ENCODE measurements around the gene FRMD5.
"Not testable (repeated sequence)": the region's sequence is repeated elsewhere in the genome, so short reads cannot be mapped to it uniquely, and the experiment has no call there.

The FRMD5 gene

DNA sequence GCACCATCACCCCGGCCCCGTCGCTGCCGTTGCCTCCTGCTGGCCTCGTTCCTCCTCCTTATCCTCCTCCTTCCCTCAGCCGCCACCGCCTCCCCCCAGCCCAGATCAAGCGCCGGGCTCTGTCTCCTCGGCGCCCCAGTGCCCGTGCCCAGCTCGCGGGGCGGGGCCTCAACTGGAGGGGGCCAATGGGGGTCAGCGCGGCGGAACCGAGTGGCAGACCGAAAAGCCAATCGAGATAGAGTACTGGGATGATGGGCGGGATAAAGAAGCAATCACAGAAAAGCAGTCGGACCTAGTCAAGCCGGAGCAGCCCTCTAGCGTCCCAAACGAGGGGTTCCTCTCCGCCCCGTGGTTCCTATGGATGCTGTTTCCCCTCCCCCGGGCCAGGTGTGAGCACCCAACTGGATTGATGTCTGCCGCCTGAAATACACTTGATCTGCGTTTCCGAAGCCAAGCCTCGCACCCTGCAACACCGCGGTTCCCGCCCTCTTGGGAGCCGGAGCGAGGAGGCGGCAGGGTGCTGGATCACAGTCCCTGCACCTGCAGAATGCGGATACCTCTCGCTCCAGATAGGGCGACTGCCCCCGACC lies at the start of gene FRMD5:
Gene FRMD5, minus strand, starts transcription at position 121 of the 590 bp plus-strand sequence.
- peak; percentile 93 for DNase-seq

DNA sequence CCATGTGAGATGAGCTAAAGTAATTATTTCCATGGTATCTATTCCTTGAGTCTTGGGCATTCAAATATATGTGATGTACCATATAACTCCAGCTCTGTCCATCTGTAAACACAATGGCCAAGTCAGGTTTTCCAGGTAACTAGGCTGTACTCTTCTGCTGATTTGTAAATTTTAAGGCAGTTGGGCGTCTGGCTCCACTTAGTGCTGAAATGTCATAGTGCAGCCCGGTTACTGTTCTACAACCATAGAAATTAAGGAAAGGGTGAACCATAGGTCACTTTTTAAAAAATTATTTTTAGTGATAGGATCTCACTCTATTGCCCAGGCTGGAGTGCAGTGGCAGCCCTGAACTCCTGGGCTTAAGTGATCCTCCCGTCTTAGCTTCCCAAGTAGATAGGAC lies 48.8 kb upstream of the FRMD5 start:
- DNase-seq, result no peak

DNA sequence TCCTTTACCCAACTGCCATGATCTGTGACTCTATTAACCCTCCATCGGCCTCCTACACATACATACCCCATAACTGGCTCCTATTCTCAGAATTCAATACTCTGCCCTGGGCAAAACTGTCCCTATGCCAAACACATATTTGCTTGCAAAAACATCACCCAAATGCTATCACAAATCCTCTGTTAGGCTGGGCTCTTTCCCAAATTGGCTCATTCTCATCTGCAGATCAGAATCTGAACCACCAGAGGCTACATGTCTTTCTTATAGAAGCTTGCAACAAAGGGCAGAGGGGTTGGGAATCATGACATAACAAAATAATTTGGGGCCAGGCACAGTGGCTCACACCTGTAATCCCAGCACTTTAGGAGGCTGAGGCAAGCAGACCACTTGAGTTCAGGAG lies 48.1 kb upstream of the FRMD5 start:
- no peak for DNase-seq

DNA sequence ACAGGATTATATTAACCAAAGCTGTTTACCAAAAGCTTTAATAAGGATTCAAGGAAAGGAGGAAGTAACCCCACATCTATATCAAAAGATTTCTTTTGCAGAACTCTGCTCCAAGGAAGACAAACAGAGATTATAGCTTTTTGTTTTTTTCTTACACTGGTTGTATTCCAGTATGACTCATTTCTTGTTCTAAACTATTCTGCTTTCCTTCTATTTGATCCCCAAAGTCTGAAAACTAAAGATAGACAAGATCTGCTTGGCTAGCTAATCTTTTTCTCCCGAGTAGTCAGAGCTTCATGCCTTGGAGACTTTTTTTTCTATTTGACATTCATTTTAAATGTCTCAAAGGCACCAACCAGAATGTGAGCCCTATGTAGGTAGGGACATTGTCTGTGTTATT lies 36.8 kb upstream of the FRMD5 start:
- DNase-seq, result no peak

DNA sequence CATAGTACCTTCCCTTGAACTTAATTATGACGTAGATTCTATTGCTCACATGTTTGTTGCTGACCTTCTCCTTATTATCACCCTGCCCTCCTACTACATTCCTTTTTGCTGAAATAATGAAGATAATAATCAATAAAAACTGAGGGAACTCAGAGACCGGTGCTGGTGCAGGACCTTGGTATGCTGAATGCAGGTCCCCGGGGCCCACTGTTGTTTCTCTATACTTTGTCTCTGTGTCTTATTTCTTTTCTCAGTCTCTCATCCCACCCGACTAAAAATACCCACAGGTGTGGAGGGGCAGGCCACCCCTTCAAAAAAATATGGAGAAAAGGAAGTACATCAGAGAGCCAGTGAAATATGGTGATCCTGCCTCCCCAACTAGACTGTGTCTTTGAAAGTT lies 34.2 kb upstream of the FRMD5 start:
- DNase-seq, result not testable (repeated sequence)

DNA sequence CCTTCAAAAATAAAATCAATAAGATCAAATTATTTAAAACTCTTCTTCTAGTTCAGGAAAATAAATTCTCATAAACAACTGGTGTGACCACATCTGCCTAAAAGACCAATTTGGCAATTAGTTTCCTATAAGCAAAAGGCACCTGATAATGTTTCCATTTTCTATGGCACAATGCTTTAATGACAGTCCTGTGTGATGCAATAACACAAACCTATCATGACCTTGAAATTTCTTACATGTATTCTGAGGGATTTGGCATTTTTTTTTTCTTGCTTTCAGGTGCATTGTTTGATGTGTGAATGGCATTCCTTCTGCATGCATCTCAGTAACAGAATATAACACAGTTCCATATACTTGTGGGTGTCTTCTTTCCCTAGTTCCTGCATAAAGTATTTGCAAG lies 32.5 kb upstream of the FRMD5 start:
- DNase-seq, result no peak

DNA sequence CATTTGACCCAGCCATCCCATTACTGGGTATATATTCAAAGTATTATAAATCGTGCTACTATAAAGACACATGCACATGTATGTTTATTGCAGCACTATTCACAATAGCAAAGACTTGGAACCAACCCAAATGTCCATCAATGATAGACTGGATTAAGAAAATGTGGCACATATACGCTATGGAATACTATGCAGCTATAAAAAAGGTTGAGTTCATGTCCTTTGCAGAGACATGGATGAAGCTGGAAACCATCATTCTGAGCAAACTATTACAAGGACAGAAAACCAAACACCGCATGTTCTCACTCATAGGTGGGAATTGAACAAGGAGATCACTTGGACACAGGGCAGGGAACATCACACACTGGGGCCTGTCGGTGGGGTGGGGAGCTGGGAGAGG lies 31.9 kb upstream of the FRMD5 start:
- not testable (repeated sequence) for DNase-seq

DNA sequence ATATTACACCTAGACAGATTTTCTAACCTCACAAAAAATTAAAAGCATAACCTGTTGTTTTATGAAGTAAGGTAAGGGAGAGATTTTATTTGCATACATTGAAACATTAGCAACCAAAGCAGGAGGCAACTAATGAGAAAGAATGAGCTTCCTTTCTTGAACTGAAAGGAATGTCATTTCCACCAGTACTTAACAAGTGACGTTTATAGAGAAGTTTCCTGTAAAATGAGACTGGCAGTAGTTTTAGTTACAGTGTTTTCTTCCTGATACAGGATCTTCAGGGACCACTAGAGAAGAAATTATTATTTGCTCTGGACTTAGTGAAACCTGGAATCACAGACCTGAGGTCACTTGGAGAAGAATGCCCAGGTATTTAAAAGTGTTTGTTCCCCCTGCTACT lies 27.4 kb upstream of the FRMD5 start:
- no peak for DNase-seq

DNA sequence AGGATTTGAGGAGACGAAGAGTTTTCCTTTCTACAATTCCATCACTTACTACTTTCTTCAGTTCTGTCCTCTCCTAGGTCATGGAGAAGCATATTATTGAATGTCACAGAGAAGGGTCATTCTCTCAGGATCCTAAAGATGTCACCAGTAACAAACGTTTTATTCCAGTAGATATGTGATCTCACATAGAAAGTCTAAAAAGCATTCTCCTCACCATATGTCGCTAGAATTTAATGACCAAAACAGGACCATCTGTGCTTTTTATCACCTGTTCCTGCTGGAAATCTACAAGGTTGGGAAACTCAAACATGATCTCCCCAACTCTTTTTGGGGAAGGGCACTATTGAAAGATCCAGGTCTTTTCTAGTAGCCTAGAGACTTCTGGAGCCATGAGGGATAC lies 24.0 kb upstream of the FRMD5 start:
- no peak for DNase-seq

DNA sequence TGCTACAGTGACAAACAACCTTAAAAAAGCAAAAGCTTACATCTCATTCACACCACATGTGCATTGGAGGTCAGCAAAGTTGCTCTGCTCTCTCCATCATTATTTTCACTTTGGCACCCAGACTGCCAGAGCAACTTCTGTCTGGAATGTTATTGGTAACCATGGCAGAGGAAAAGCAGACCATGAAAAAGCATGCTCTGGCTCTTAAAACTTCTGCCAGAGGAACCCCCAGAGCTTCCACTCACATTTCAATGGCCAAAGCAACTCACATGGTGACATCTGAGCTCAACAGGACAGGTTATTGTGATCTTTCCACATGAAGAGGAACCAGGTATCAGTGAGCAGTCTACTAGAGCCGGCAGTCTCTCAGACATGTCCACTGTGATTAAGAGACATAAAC lies 21.9 kb upstream of the FRMD5 start:
- DNase-seq, result no peak

DNA sequence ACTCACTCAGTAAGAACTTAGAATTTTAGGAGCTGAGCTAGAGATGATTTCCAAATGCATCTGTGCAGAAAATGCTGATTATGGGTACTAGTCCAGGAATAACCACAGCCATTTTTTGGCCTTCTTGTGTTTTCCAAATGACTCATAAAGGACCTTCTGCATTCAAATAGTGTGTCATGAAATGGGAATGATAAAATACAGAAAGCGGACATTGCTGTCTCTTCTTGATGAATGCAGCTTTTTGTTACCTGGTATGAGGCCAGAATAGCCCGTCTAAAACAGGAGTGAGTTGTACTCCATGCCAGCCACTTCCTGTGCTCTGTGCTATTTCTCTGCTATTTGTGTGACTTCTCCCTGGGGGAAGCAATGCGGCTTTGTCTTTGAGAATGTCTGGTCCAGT lies 20.5 kb upstream of the FRMD5 start:
- DNase-seq, result no peak

DNA sequence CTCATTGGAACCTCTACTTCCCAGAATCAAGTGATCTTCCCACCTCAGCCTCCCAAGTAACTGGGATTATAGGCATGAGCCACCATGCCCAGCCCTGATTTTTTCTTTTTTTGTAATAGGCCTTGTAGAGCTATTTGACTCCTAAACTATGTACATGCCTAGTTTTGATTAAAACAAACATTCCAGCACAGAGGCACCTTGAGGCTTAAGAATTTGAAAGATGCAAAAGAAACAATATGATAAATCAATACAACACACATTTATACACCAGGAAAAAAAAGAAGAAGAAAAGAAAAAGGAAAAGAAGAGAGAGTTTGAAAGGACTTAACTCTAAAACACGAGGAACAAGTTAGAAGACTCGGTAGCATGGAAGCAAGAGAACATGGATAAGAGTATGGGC lies 13.9 kb upstream of the FRMD5 start:
- no peak for DNase-seq

DNA sequence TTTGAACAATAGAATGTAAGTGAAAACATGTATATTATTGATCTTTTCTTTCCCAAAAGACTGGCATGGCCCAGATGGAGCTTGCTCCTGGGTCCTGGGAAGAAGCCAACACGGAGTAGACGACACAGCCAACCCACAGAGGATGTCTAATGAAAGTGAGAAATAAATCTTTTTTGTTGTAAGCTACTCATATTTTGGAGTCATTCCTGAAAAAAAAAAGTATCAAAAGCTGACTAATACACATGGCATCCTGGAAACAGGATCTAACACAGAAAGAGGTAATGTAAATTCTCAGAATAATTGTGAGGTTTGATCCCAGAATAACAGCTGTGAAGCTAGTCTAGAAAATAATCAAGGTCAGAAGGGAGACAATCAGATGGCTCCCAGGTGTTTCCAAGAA lies 12.6 kb upstream of the FRMD5 start:
- no peak for DNase-seq

DNA sequence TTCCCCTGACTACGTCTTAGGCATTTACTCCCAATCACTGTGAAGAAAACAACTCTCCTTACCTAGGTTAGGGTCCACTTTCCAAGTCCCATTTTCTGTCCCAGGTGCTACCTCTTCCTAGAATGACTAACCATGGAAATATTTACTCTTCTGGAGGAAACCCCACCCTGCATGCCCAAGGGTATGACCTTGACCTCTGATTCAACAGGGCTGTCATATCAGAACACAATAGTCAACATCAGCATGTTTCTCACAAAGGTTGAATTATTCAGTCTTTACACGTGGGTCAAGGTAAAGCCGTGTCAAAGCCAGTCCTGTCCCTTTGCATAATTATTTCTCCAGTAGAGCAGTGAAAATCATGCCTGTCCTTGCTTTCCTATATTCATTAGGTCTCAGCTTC lies 4.3 kb upstream of the FRMD5 start:
- no peak for DNase-seq

DNA sequence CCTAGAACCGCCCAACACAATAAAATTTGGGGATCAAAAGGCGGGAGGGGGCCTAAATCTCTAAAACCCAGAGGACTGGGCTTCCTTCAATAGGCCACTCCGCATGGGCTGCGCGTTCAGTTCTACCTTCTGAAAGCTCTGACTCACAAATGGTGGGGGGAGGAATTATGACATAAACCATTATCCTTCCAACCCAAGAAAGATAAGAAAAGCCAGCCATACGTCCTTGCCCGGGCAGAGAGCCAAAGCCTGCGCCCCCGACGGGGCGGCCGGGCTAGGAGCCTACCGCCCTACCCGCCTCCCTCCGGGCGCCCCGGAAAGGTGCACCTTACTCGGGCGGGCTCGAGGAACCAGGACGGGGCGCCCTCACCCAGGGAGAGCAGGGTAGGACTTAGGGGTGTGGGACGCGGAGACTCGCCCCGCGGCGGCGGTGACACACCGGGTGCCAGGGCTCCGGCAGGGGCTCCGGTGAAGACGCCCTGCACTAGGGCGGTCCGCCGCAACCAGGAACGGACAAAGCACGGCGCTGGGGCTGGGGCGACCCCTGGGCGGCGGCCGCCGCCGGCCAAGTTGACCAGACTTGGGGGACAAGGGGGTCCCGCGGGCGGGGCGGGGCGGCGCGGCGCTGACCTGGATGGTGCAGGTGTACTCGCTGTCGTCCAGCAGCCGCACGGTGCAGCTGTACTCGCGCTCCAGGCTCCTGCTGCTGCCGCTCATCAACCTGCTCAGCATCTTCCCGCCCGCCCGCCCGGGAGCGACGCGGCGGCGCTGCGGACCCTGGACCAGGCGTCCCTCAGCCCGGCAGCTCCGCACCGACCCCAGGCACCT lies 534 bp downstream of the FRMD5 start:
- DNase-seq, result peak; percentile 60

DNA sequence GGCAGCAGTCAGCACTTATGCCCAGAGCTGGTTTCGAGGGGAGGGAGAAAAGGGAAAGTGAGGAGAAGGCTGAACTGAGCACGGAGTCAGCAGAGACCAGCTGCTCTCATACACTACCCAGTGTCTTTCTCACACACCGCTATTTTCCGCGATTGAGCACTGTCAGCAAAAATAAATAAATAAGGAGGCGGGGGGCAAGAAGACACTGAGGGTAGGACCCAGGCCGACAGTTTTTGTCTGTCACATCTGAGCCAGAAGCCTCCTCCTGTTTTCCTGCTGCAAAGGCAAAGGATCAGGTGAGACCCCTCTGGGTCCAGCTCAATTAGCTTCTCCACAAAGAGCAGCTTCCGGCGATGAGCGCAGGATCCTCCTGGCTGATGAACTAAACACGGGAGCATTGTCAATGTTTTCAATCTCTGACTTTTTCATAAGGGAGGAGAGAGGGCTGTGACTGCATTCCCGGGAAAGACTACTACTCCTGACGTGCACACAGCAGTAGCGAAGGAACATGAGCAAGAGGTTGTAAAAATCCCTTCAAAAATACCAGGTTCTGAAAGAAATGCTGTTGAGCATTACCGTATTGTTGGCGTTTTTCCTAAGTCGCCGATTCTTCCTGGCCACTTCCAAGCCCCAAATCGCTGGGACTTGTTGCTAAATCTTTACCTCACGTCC lies 1.3 kb downstream of the FRMD5 start:
- DNase-seq, result peak; percentile 4

DNA sequence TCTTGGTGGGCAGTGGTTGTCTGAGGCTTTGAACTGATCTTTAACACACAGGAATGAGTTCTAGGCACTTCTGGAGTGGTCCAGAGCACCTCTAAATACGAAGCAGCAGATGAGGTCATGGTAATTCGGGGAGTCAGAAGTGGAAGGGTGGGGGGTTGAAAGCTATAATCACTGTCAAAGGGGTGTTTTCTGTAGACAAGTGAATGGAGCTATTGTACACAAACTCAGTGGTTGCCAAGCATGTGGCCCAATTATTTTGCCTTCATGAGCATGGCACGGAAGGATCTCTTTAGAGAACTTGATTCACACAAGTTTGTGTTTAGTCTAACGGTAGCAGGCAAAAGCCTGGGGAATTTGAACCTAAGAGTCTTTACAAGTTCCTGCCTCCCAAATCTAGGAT lies 6.3 kb downstream of the FRMD5 start:
- DNase-seq, result no peak

DNA sequence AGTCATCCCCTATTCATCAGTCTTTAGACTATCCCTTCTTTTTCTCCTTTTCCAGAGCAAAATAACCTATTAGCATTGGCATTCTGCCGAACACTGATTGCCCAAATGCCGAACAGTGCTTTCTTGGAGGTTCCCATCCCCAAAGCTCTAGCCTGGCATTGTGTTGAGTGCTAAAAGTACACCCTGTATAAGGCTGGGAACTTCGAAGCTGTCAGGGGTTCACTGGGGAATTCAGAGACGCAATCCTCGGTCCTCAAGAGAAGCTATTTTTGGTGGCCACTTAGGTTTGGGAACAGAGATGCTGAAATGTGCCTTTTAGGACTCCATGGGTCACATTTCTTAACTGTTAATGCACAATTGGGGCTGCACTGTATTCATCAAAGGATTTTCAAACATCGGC lies 8.4 kb downstream of the FRMD5 start:
- DNase-seq, result no peak

DNA sequence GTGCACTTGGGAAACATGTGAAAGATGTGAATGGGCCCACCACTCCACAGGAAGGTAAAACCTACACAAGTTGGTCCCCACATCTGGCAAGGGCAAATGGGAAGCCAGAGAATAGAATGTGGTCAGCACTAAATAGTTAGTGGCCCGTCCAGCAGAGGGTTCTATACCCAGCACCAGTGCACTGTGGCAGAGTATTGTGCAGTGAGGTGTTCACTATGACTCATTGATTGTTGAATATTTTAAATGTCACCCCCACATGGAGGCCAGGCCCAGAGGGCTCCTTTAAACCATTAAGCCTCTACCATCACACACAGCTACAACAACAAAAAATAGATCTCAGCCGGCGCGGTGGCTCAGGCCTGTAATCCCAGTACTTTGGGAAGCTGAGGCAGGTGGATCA lies 11.7 kb downstream of the FRMD5 start:
- DNase-seq, result no peak

DNA sequence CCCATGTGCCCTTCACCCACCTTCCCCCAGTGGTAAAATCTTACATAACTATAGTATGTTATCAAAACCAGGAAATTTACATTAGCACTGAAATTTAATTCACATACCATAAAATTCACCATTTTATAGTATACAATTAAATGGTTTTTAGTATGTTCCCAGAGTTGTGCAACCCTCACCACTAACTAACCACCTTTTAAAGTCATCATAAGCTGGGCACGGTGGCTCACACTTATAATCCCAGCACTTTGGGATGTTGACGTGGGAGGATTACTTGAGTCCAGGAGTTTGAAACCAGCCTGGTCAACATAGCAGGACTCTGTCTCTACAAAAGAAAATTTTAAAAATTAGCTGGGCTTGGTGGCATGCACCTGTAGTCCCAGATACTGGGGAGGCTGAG lies 13.7 kb downstream of the FRMD5 start:
- DNase-seq, result no peak

DNA sequence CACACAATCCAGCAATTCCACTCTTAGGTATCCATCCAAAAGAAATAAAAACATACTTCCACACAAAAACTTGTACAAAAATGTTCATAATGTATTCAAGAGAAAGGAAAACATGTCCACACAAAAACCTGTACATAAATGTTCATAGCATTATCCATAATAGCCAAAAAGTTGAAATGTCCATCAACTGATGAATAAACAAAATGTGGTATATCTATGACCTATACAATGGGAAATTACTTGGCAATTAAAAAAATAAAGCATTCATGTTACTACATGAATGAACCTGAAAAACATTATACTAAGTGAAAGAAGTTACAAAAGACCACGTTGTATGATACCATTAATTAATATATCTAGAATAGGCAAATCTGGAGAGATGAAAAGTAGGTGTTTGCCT lies 17.9 kb downstream of the FRMD5 start:
- no peak for DNase-seq

DNA sequence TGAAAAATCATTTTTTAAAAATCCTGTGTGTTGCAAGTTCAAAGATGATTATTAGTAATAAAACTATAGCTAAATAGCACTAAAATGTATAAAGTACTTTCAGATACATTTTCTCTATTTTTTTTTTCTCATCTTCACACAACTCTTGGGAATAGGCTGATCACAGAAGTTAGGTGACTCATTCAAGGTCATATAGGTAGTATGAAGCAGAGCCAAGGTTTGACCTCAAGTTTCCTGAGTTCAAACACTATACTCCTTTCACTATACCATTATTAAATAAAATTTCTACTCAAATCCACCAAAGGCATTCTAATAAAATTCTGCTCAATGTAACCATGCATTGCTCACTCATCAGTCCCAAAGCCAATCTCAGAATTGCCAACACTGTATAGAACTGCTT lies 21.3 kb downstream of the FRMD5 start:
- no peak for DNase-seq

DNA sequence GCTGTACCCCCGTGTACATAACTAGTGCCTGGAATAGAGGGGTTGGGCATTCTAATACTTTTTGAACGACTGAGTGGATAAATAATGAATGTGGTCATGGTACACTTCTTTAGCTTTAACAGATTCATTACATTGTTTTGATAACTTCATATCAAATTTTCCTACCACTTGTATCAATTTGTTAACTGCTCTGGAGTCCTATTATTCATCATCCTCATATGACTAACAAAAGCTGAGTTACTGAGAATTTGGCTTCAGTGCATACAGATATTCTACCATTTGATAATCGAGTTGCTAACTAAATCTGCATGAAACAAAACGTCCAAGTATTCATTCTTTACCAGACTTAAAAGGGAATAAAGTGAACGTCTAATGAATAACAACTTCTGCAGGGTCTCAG lies 31.7 kb downstream of the FRMD5 start:
- DNase-seq, result no peak

DNA sequence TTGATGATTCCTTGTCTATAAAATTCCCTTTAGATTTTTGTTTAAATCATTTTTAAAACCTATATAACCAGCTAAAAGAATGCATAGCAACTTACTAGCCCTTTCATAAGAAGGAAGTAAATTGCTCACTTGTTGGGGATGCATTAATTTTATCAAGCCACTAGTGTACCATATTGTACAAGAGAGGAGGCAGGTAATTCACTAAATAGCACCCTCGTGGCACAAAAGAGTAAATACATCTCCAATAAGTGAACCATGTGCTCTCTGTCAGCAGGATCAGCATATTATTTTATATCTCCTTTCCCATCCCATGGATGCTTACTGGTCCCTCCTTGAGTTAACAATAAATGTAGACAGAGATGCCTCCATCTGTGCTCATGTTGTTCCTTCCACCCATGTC lies 34.3 kb downstream of the FRMD5 start:
- DNase-seq, result no peak
